HG02970 (cell line): ENCODE measurements around the gene NRAS.

Experiments
- ATAC-seq: cut with Tn5 transposase; IDR thresholded peaks from one replicate; pipeline ENCODE4 v1.9.1; 2021; ENCODE audit warnings: mild to moderate bottlenecking, moderate library complexity, moderate number of reproducible peaks; ENCODE audit not compliant: unreplicated experiment, low FRiP score

Gene NRAS

DNA sequence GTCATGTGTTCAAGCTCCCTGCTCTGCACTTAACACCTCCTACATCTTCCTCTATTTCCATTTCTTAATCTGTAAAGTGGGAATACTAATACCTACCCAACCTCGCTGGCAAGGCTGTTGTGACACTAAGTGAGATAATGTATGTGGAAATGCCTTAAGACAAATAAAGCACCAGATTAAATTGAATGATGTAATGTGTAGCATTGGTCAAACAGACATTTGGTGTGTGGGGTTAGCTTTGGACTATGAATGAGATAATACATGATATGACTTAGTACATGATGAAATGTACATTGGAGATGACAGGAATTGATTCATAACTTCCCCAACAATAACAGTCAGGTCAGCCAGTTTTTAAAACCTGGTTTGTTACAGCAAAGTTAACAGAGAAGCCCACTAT, 26.4 kb downstream of the NRAS start:
- ATAC-seq, result no peak

DNA sequence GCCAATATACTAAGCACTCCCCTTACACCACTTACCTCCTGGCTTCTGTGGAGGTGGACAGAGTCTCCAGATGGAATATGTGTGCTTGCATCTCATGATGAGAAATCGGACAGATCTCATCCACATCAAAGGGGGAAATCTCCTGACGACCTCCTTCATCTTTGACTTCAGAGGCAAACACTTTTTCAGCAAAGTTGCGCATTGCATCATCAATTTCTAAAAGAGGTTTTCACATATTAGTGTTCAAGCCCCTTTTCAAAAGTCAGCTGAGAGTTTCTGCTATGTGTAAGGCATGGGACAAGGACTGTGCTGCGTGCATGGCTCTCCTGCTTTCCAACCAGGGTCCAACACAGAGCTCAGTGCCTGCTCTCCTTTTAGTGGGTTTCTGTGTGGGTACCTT, 28.0 kb downstream of the NRAS start:
- no peak for ATAC-seq

DNA sequence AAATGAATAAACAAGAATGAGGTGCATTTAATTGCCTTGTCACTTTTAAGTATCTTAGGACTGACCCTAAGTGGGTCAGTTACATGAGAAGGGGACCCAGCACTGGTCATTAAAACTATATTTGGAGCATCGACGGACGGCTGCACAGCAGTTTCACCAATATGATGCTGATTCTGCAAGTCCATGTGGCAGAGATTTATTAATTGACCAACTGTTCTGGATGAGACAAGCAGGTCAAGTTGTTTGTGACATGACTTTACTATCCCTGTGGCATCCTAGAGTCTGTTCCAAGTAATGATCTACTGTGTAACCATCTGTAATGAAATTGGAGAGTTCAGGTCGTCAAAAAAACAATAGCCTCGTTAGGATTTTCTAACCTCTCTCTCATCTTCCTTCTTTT, 30.7 kb downstream of the NRAS start:
- no peak for ATAC-seq

DNA sequence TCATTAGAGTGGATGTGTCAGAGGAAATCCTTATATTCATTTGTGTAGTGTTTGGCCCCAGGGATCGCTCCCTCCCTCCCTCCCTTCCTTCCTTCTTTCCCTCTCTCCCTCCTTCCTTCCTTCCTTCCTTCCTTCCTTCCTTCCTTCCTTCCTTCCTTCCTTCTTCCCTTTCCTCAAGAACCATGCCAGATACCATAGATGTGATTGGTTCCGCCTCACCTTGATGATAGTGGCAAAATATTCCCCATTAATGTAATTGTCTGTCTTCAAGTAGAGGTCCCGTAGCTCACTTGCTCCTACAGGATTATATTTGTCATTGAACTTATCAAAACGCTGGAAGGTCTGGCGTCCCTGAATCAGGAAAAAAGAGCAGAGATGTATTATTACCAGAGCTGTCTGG, 38.9 kb downstream of the NRAS start:
- ATAC-seq, result no peak

DNA sequence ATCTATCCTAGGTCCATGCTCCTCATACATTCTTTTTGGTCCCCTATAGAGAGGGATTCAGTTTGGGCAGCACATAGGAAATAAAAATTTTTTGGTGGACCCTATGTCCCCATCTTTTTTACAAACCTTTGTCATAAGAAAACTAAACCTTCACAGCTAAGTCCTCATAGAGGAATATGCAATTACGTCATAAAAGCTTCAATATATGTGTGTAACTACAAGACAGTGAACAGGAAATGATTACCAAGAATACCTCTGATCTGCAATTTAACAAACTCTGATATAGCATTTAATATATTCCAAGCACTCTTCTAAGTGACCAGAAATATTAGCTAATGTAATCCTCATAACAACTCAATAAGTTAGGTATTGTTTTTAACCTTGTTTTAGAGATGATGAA, 40.5 kb downstream of the NRAS start:
- ATAC-seq, result no peak

DNA sequence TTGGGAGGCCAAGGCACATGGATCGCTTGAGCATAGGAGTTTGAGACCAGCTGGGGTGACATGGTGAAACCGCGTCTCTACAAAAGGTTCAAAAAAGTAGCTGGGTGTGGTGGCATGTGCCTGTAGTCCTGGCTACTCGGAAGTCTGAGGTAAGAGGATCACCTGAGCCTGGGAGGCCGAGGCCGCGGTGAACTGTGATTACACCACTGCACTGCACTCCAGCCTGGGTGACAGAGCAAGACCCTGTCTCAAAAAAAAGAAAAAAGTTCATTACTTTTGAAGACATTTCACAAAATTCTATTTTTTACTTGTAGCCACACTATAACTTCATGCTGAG, 44.7 kb downstream of the NRAS start:
- ATAC-seq, result no peak

DNA sequence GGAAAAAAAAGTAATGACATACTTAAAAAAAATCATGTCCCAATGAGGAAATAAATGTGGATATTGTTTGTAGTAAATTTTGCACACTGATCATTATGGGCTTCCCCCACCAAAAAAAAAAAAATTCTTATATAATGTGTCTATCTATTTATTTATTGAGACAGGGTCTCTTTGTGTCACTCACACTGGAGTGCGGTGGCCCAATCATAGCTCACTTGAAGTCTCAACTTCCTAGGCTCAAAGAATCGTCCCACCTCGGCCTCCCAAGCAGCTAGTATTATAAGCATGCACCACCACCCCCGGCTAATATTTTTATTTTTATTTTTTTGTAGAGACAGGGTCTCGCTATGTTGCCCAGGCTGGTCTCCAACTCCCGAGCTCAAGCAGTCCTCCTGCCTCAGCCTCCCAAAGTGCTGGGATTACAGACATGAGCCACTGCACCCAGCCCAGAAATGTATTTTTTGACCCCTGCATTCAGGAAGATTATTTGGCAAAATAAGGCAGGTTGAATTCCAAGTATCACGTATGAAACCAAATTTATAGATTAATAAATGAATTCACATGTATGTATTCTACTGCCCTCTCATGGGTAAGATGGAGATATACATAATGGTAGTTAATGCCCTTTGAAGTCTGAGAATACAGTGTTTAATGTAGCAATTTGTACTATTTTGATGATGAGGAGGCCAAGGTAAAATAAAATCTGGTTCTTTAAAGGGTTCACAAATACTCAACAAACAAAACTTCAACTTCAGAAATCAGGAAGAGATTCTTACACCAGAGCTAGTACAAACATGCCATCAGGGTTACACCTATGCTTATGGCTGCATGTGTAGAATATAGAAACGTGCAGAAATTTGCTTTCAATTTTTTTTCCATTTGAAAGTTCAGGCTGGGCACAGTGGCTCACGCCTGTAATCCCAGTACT, 45.3 kb downstream of the NRAS start:
- no peak for ATAC-seq

DNA sequence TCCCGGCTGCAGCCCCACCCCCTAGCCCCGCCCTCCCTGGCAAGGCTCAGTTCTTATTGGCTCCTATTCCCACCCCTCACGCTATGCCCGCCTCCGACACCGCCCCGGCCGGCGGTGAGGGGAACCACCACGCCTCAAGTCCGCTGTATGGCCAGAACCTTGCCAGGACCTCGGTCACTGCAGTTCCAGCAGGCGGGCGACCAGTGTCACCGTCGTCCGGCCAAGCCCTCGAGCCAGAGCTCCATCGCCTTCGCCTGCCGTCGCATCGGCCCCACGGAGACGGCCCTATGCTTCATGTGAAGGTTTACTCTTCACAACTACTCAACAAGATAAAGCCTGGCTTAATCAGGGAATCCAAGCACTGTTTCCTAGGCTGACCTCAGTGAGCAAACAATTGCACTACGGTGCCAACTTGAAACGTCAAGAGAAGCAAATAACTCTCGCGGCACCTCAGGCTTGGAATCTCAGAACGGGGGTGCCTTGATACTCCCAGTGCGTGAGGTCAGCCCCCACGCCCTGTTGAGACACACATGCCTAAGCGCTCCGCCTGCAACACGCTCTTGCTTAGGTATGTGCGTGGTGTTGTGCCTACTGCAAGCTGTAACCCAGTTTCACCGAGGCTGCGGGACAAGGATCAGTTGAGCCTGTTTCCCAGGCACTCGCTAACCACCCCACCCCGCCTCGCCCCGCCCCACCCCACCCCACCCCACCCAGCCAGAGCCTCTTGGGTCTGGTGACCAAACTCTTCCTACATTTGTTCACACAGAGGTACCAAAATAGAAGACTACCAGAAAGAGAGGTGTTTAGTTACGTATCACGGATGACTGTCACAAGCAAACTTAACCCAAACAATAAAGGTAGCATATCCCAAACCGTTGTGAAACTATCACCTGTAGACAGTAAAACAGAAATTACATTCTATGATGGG, 46.2 kb downstream of the NRAS start:
- peak; percentile 97 for ATAC-seq

DNA sequence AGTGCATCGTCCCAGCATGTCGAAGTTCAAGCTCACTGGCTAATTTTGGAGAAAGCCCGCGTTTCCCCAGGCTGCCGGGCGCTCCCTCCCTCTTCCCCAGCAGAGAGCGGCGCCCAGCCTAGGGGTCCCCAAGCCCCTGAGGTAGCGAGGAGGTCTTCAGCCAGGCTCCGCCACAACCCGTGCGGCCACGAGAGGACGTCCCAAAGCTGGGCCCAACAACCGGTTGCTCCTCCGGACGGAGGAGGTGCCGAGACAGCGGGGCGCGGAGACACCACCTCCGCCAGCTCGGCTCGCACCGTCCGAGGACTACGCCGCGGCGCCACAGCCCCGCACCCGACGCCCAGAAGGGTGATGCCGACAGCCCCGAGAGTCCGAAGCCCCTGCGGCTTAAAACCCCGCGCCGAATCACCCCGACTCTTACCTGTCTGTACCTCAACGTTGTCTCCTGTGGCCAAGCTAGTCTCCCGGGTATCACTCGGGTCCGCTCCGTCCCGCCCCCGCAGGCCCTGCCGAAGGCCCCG, 46.9 kb downstream of the NRAS start, which contains the start of gene DENND2C:
Gene DENND2C, minus strand, starts transcription at position 488 of the 521 bp plus-strand sequence. CDS start 44,065 bp downstream, outside the sequence.
- peak; percentile 56 for ATAC-seq

DNA sequence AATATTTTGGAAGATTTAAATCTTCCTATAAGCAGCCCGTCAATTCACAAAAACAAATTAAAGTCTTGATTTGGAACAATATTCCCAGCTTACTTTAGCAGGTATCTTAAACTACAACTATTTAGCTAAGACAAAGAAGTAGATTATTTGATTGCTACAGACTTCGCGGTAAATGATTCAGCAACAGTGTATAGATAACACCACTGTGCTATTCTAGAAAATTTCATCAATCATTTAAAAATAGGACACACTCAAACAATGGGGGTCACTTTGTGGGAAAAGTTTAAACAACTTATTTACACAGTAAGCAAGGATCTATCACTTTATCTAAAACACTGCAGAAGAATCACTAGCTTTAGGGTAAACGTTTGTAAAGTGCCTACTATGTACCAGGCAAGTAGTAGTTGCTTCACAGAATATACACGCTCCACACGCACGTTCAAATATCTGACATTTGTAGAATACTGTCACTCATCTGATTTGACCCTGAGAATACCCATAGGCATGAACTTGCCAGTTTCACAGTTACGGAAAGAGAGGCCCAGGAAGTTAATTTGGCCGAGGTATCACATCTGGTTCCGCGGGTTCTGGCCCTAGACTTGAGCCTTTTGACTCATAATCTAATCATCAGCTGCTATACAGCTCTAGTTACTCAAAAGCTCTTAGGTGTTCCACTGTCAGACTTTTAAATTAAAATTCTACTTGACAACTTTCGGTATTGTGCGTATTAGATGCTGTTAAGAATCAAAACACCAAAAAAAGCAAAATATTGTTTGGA, 47.6 kb downstream of the NRAS start:
- no peak for ATAC-seq

DNA sequence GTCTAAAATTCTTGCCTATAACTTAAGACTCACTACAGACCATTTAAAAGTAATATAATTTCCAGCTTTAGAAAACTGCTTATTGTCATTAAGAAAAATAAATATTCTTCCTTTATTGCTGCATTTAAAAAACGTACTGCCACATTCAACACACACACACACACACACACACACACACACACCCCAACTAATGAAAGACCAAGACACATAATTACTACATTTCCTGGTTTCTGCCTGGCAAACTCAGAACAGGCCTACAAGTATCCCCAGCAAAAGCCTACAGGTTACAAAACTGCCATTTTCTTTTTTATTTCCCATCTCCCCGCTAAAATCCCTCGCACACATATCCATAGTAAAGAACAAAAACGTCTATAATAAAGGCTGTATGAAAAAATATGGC, 48.2 kb downstream of the NRAS start:
- ATAC-seq, result no peak

DNA sequence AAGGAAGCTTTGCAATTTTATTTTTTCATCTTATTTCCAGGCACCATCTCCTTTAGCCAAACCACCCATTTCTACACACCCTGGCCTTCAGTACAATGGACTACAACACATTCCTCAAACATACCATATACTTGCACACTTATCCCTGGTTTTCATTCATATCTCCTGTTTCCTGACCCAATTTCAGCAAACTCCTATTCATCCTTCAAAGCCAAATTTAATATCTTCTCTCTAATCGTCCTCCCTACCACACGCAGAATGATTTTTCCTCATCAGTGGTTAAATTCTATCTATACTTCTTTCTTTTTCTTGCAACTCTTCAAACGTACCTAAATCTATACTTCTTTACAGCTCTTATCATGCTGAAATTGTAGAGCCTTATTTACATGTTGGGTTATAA, 49.6 kb downstream of the NRAS start:
- ATAC-seq, result no peak

DNA sequence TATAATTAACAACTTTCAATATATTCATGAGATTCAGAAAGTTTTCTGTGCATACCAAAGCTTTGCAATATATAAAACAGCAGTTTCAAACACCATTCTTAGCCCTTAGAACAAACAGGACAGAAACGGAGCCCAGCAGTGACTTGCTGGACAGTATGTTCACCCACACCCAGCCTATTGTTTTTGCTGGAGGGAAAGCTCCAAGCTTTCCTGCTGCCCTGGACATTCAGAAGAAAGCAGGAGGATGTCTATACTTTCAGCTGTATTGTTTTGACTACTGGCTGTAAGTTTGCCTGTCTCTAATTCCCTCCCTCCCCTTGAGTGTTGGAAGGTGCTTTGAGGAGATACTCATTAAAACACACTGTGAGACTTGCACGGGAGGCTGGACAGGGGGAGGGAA, 56.3 kb downstream of the NRAS start:
- no peak for ATAC-seq
